GM13976 (cell line): ENCODE data around the gene CD200.

ENCODE experiments used
- DNase-seq: peaks from one replicate; pipeline ENCODE4 v3.0.0; 2012; ENCODE audit warnings: low spot score
- in situ Hi-C: fragments of 300-500 bp; cut with MboI; formaldehyde crosslinking; loops from one replicate; pipeline ENCODE4 v1.12.0; 2022; ENCODE audit warnings: low sequenced_read_pairs, mixed read lengths, inconsistent platforms; ENCODE audit not compliant: unreplicated experiment
- TF ChIP-seq, protein P1 (sequence below): IDR thresholded peaks from 2 replicates; pipeline ENCODE4 v1.5.1; 2012; ENCODE audit warnings: borderline replicate concordance, mild to moderate bottlenecking; ENCODE audit not compliant: insufficient read depth; ENCODE audit errors: extremely low read depth, missing control alignments, control extremely low read depth

Gene CD200

DNA sequence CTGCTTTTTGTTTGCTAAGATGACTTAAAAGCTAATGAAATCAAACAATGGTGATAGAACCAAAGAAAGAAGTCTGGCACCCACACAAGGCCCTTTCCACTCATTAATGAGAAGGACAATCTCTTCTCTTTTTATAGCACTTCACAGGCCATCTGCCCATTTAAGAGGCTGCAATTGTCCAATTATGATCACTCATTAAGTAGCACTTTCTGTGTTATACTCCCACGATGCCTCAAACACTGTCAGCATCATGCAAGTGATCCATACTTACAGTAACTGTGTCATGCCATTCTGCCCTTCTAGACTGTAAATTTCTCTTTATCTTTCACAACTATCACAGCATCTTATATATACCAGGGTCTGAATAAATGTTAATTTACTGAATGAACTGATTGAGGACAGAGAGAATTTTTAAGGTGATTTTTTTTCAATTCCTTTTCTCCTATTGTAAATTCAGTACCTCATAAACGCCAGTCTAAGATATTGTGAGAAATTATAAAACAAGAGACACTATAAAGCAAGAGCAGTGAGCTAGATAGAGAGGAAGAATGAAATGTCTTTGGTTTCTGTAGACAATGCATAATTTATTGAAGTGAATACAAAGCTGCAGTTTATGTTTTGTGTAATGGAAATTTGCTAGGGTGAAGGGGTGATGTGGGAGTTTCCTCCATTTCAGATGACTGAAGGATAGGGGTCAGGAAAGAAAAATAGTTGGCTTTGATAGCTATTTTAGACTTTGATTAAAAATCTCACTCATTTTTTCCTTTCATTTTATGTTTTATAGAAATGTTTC is 17.3 kb downstream of the CD200 start:
- TF ChIP-seq, protein P1, sequence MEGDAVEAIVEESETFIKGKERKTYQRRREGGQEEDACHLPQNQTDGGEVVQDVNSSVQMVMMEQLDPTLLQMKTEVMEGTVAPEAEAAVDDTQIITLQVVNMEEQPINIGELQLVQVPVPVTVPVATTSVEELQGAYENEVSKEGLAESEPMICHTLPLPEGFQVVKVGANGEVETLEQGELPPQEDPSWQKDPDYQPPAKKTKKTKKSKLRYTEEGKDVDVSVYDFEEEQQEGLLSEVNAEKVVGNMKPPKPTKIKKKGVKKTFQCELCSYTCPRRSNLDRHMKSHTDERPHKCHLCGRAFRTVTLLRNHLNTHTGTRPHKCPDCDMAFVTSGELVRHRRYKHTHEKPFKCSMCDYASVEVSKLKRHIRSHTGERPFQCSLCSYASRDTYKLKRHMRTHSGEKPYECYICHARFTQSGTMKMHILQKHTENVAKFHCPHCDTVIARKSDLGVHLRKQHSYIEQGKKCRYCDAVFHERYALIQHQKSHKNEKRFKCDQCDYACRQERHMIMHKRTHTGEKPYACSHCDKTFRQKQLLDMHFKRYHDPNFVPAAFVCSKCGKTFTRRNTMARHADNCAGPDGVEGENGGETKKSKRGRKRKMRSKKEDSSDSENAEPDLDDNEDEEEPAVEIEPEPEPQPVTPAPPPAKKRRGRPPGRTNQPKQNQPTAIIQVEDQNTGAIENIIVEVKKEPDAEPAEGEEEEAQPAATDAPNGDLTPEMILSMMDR = no peak
- no peak for DNase-seq
- in situ Hi-C loops = no loop called here

GRCh38 chr3:112351036-112351435 is 18.1 kb downstream of the CD200 start:
- TF ChIP-seq, protein P1 = no peak
- in situ Hi-C loops = no loop called here
- DNase-seq = no peak

DNA sequence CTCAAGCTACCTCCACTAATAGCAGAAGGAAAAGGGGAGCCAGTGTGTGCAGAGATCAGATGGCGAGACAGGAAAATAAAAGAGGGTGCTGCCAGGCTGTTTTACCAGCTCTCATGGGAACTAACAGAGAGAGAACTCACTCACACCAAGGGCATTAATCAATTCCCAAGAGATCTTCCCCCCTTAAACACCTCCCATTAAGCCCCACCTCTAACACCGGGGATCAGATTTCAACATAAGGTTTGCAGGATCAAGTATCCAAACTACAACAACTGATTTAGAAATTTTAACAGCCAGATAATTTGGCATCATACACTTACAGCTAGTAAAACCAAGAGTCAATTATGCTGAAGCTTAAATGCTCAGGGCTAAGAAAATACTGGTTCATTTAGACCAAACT is 18.9 kb downstream of the CD200 start:
- DNase-seq = no peak
- in situ Hi-C loops = no loop called here
- TF ChIP-seq, protein P1 = no peak

GRCh38 chr3:112352720-112353119 is 19.8 kb downstream of the CD200 start:
- in situ Hi-C loops = no loop called here
- TF ChIP-seq, protein P1 = no peak
- no peak for DNase-seq

GRCh38 chr3:112353365-112353764 is 20.4 kb downstream of the CD200 start:
- DNase-seq = no peak
- TF ChIP-seq, protein P1 = no peak
- in situ Hi-C loops = no loop called here

GRCh38 chr3:112354642-112355306 is 21.8 kb downstream of the CD200 start:
- in situ Hi-C loops = no loop called here
- TF ChIP-seq, protein P1 = no peak
- no peak for DNase-seq

- in situ Hi-C loops = no loop called here
- no peak for DNase-seq
- TF ChIP-seq, protein P1 = no peak
These were observed 22.3 kb downstream of the CD200 start for GRCh38 chr3:112355307-112355687.
